Epithelial cell of proximal tubule (primary cell): ENCODE results near the gene TMEM185B. TPM values are rescaled to one million over a fixed set of nuclear protein-coding genes. Genes with fewer than 3 reads are reported as not detected.

Experiments used
- DNase-seq: peaks from one replicate; pipeline ENCODE4 v3.0.0-alpha.2; 2011; ENCODE audit warnings: low read depth
- H3K4me3 ChIP-seq: 2 replicates; pipeline ENCODE4 v1.5.1; 2011; ENCODE audit warnings: low read depth, mild to moderate bottlenecking, low read length
- CTCF ChIP-seq: conservative IDR thresholded peaks from 2 replicates; pipeline ENCODE4 v1.5.1; 2012; ENCODE audit warnings: low read depth, mild to moderate bottlenecking, low read length
- total RNA-seq: library from RNA; depleted of rRNA; stranded (reverse); fragments of >200 nt; gene quantifications from 2 replicates; pipeline ENCODE4 v1.2.3, GENCODE V29; 2015

Gene TMEM185B
- total RNA-seq, 1 donor from 2014 or later = 32.6 TPM

DNA sequence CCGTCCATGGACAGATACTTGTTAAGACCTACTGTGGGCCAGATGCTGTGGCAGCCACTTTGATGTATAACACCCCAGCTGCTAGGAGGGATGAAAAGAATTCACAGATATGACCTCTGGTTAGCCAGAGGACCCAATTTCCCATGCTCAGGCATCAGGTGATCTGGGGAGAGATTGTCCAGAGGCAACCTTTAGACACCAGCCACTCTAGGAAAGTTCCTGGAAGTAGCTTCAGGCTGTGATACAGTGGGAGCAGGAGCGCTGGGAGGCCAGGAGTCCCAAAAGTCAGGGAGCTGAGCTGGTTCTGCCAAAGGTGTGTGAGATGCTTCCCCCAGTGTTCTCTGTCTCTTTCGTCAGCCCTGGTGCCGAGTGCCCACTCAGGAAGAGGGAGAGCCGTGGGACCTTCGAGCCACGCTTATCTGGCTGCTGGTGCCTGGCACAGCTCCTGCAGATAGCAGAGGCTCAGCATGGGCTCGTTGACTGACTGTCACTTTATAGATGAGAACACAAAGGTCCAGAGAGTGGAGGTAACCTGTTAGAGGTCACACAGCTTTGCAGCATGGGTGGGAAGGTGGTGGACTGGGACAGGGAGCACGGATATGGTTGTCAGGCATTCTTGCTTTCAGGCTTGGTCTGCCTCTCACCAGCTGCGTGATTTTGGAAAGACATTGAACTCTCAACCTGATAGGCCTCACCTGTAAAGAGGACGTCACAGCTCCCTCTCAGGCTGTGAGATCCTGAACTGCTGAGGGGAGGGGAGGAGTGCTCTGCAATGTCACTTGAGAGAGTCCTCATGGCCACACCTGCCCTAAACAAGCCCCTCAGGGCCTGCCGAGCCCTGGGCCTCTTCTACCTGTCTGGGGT, 21.7 kb upstream of the TMEM185B start:
- no peak overlapping the region for H3K4me3 ChIP-seq
- no peak for DNase-seq
- no peak for TF ChIP-seq CTCF

- TF ChIP-seq CTCF = no peak
- DNase-seq = no peak
- H3K4me3 ChIP-seq = no peak overlapping the region
Observed at GRCh38 chr2:120243875-120244553, 20.8 kb upstream of the TMEM185B start.

DNA sequence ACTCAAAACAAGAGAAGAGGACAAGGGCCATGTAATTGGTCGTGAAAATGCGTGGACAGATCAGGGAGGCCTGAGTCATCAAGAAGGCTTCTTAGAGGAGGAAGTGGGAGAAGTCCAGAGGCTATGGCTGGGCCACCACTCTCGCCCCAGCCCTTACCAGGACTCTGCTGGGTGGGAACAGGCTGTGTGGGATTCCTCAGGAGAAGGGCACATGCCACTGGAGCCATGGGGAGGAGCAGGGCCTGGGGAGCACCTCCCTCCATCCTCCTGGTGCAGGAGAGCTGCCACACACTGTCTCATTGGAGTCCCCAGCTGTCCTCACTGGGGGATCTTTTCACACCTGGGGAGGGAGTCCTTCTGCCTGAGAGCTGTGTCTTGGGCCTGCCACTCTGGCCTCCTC, 20.0 kb upstream of the TMEM185B start:
- no peak overlapping the region for H3K4me3 ChIP-seq
- no peak for TF ChIP-seq CTCF
- no peak for DNase-seq

DNA sequence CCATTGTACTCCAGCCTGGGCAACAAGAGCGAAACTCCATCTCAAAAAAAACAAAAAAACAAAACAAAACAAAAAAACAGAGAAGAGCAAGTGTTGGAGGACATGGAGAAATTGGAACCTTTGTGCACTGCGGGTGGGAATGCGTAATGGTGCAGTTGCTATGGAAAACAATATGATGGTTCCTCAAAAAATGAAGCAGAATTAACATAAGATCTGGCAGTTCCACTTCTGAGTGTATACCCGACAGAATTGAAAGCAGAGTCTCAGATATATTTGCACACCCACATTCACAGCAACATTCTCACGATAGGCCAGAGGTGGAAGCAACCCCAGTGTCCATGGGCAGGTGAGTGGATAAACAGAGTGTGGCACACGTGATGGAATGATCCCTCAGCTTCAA, 18.5 kb upstream of the TMEM185B start:
- DNase-seq = no peak
- no peak for TF ChIP-seq CTCF
- no peak overlapping the region for H3K4me3 ChIP-seq

GRCh38 chr2:120240901-120241429, 17.8 kb upstream of the TMEM185B start:
- no peak overlapping the region for H3K4me3 ChIP-seq
- TF ChIP-seq CTCF = no peak
- DNase-seq = no peak

- no peak for TF ChIP-seq CTCF
- DNase-seq = no peak
- H3K4me3 ChIP-seq = no peak overlapping the region
Observed at GRCh38 chr2:120239488-120240287, 16.5 kb upstream of the TMEM185B start.
